AML-193 (cell line): ENCODE measurements around the gene SARS2.
"Not testable (repeated sequence)": the region's sequence is repeated elsewhere in the genome, so short reads cannot be mapped to it uniquely, and the experiment has no call there.

Experiments used
- DNase-seq, 2 experiments: peaks; one replicate each; lab custom pipeline; 2025; lab: John Stamatoyannopoulos, UW

The SARS2 gene, protein sequence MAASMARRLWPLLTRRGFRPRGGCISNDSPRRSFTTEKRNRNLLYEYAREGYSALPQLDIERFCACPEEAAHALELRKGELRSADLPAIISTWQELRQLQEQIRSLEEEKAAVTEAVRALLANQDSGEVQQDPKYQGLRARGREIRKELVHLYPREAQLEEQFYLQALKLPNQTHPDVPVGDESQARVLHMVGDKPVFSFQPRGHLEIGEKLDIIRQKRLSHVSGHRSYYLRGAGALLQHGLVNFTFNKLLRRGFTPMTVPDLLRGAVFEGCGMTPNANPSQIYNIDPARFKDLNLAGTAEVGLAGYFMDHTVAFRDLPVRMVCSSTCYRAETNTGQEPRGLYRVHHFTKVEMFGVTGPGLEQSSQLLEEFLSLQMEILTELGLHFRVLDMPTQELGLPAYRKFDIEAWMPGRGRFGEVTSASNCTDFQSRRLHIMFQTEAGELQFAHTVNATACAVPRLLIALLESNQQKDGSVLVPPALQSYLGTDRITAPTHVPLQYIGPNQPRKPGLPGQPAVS

GRCh38 chr19:38929929-38930775 is at the start of gene SARS2:
Gene SARS2, minus strand, starts transcription at chr19:38930763. Its CDS starts 27 bp downstream, at chr19:38930736.
- DNase-seq: peak; percentile 88 to 89

DNA sequence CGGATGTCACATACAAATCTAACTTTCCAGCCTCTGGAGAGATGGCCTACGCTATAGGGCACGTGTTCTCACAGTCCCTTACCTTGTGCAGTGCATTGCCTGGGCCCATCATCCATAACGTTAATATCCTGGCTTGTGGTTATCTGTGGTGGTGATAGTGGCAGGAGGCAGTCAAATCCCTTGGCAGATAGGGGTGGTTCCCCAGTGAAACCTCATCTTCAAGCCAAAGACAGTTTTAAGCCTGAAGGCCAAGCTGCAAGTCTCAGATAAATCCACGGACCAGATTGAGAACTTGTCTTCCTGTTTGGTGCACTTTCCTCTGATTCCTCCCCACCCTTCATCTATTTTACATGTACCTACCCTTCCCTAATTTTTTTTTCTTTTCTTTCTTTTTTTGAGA is 49.2 kb upstream of the SARS2 start:
- DNase-seq: no peak

- no peak for DNase-seq
Measured at GRCh38 chr19:38978326-38978689, 47.7 kb upstream of the SARS2 start.

DNA sequence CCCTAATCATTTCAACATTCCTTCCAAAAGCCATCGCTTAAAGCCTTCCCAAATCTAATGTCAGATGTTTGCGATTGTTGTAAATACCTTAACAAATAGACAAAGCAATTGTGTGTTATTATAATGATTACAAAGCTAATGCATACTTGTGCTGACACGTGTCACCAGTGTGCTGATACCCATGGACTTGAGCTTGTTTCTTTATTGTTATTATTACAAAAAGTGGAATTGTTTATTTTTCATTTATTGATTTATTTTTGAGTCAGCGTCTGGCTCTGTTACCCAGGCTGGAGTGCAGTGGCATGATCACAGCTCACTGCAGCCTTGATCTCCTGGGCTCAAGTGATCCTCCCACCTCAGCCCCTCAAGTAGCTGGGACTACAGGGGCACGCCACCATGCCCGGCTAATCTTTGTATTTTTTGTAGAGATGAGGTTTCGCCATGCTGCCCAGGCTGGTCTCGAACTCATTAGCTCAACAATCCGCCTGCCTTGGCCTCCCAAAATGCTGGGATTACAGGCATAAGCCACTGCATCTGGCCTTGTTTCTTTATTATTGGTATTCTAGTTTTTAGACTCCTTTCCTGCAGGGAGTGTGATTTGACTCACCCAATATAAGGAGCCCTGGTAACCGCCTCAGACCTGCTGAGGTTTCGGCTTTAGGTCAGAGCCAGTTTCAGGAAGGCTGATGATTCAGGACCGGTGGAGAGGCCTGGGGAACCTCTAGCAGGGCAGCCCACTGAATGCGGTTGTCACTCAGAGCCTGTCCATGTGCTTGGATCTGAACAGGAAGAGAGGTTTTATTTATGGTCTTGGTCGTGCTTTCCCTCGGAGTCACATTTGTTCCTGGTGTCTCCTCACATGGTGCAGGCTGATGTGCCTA is 47.1 kb upstream of the SARS2 start:
- DNase-seq: no peak

GRCh38 chr19:38975861-38976271 is 45.3 kb upstream of the SARS2 start:
- no peak for DNase-seq

DNA sequence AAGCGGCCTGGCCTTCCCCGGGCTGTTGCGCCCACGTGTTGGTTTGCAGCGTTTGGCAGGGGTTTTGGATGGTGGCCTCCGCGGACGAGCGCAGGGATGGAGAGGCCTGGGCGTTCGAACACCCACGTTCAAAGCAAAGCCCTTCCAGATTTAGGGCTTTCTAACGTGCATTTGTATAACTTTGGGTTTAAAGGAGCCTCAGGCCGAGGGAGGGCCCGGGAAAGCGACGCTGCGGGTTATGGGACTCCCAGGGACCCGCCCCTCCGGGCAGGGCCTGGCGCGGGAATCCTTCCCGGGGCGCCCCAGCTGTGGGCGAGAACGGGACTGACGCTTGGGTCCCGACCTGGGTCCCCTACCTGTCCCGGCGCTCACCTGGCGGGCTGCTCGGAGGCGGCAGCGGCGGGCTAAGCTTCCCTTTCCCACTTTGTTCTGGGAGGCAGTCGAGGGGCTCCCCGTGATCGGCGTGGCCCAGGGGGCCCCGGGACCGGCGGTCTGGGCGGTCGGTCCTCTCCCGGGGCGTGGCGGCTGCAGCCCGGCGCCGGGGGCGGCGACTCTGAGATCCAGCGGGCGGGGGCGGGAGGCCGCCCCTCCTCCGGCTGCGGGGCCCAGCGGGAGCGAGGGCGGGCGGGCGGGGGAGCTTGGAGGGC is 44.8 kb upstream of the SARS2 start, which contains the start of gene FBXO17:
TSS of gene FBXO17 (minus strand) at position 529 of the 647 bp plus-strand sequence. CDS start 25,423 bp downstream, outside the sequence.
- no peak for DNase-seq

GRCh38 chr19:38974624-38975213 is 44.2 kb upstream of the SARS2 start:
- DNase-seq: no peak

- DNase-seq: no peak
Measured at GRCh38 chr19:38971672-38972071, 41.1 kb upstream of the SARS2 start.

DNA sequence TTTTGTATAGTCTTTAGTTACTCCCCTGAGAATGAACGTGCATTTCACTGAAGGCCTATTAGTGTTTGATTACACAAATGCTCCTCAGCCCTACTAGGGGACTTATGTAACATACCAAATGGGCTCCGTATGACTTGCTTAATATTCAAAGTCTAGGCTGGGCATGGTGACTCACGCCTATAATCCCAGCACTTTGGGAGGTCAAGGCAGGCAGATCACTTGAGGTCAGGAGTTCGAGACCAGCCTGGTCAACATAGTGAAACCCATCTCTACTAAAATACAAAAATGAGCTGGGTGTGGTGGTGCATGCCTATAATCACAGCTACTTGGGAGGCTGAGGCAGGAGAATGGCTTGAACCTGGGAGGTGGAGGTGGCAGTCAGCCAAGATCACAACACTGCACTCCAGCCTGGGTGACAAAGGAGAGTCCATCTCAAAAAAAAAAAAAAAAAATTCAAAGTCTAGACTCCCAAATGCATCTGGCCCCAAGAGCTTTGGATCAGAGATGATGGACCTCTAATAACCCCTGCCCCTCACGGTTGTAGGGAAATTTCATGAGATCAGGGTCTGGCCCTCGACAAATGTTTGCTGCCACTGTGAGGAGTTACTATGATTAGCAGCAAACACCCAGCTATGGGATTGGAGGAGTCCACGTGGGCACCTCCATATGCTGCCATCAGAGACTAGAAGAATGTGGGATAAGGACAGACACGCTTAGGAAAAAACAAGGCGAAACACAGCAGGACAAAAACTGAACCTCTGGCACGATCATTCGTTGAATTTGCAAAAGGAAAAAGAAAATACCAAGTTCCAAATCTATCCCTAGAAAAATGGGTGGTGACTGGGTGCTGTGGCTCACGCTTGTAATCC is 40.3 kb upstream of the SARS2 start:
- no peak for DNase-seq

DNA sequence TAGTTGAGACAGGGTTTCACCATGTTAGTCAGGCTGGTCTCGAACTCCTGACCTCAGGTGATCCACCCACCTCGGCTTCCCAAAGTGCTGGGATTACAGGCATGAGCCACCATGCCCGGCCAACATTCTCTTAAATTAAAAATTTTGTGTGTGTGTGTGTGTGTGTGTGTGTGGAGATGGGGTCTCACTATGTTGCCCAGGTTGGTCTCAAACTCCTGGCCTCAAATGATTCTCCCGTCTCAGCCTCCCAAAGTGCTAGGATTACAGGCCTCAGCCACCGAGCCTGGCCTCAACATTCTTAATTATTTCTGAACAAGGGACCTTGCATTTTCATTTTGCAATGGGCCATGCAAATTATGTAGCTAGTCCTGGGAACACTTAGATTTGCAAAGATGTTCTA is 35.6 kb upstream of the SARS2 start:
- DNase-seq: not testable (repeated sequence)

DNA sequence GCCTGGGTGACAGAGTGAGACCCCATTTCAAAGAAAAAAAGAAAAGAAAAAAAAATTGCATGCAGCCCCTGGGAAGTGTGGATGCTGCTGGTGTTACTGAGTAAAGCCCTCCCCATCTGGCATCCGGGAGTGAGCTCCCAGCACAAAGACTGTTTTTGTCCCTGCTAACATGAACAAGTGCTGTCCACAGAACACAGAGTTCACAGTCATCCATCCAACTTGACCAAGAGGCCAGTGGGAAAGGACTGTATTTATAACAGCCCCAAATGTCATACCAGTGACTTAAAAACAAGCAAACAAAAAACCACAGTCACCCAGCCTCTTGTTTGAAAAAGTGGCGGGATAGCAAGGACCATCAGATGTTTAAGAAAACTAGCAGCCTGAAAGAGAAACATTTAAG is 34.2 kb upstream of the SARS2 start:
- DNase-seq: no peak

GRCh38 chr19:38959618-38960017 is 29.1 kb upstream of the SARS2 start:
- no peak for DNase-seq

DNA sequence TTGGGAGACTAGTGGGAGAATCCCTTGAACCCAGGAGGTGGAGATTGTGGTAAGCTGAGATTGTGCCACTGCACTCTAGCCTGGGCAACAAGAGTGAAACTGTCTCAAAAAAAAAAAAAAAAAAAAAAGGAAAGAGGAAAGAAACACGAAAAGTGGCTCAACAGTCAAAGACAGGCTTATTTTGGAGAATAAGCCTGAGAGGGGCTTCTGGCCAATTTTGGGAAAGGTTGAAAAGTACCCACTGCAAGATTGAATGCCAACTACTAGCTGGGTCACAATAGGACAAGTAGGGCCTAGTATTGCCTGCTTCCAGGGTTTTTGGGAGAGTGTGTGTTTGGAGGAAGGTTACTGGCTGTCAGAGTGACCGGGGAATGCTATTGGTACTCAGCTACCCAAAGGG is 27.7 kb upstream of the SARS2 start:
- DNase-seq: no peak

DNA sequence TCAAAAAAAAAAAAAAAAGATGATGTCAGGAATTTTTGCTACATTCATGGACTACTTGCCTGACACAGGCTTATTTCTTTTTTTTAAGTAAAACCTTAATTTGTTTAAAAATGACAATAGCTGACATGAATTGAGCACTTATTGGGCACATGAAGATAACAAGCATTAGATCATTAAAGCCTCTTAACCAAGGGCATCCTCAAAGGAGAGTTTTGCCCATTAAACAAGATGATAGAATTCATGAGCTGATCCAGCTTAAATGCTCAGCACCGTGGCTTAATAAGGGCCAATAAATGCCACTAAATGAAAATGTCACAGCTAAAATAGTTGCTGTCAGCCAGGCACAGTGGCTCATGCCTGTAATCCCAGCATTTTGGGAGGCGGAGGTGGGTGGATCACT is 25.7 kb upstream of the SARS2 start:
- no peak for DNase-seq

GRCh38 chr19:38953677-38954076 is 23.1 kb upstream of the SARS2 start:
- no peak for DNase-seq

GRCh38 chr19:38952395-38953165 is 22.0 kb upstream of the SARS2 start:
- peak; percentile 43 to 47 for DNase-seq

- DNase-seq: no peak
Measured at GRCh38 chr19:38951187-38951586, 20.6 kb upstream of the SARS2 start.

- no peak for DNase-seq
Measured at GRCh38 chr19:38949580-38950367, 19.2 kb upstream of the SARS2 start.
